HepG2 (cell line): ENCODE results near the gene ATG2A. TPM values are rescaled to one million over a fixed set of nuclear protein-coding genes. Genes with fewer than 3 reads are reported as not detected.

Source experiments
- ADNP ChIP-seq: sonication (generic); formaldehyde crosslinking; IDR thresholded peaks from 2 replicates; pipeline ENCODE4 v1.4.0; 2020; ENCODE audit warnings: missing genetic modification reagents
- CSRNP2 ChIP-seq: sonication (generic); formaldehyde crosslinking; conservative IDR thresholded peaks from 2 replicates; pipeline ENCODE4 v1.8.0; 2022; ENCODE audit warnings: low read depth, missing genetic modification reagents
- DRAP1 ChIP-seq: IDR thresholded peaks from 2 replicates; pipeline ENCODE4 v1.6.1; 2016; ENCODE audit warnings: missing genetic modification reagents, missing compliant biosample characterization
- FOXM1 ChIP-seq: sonication (generic); formaldehyde crosslinking; IDR thresholded peaks from 2 replicates; pipeline ENCODE4 v1.5.0; 2020; ENCODE audit warnings: missing genetic modification reagents
- GABPB1 ChIP-seq: IDR thresholded peaks from 2 replicates; pipeline ENCODE4 v1.6.1; 2016; ENCODE audit warnings: mild to moderate bottlenecking, missing genetic modification reagents, moderate library complexity, missing compliant biosample characterization
- GLI4 ChIP-seq: sonication (generic); formaldehyde crosslinking; IDR thresholded peaks from 2 replicates; pipeline ENCODE4 v1.5.1; 2020; ENCODE audit warnings: missing genetic modification reagents, mild to moderate bottlenecking, moderate library complexity, borderline replicate concordance
- KDM3A ChIP-seq: IDR thresholded peaks from 2 replicates; pipeline ENCODE4 v1.6.1; 2018; ENCODE audit warnings: low read depth, missing compliant biosample characterization
- MAFK ChIP-seq, 2 experiments: IDR thresholded peaks in 1 of 2; conservative IDR thresholded peaks in 1 of 2; 2 replicates each; pipeline ENCODE4 v1.6.1; 2011; ENCODE audit warnings: improper control_type of control experiment in 2 of 2, low read length in 2 of 2
- NFE2 ChIP-seq: sonication (generic); formaldehyde crosslinking; IDR thresholded peaks from 2 replicates; pipeline ENCODE4 v1.4.0; 2020; ENCODE audit warnings: missing genetic modification reagents
- NR0B2 ChIP-seq: sonication (generic); formaldehyde crosslinking; IDR thresholded peaks from 2 replicates; pipeline ENCODE4 v1.4.0; 2020; ENCODE audit warnings: mild to moderate bottlenecking, missing genetic modification reagents
- SNAI1 ChIP-seq: sonication (generic); formaldehyde crosslinking; IDR thresholded peaks from 2 replicates; pipeline ENCODE4 v1.5.0; 2020; ENCODE audit warnings: mild to moderate bottlenecking, missing genetic modification reagents, borderline replicate concordance
- SRF ChIP-seq: IDR thresholded peaks from 2 replicates; pipeline ENCODE4 v1.6.1; 2011; ENCODE audit warnings: mild to moderate bottlenecking, low read depth, low read length, moderate library complexity
- SYNCRIP ChIP-seq: fragments of 200-400 bp; formaldehyde crosslinking; IDR thresholded peaks from 2 replicates; pipeline ENCODE4 v1.6.1; 2018; ENCODE audit warnings: mild to moderate bottlenecking, low read depth, low read length; ENCODE audit not compliant: insufficient read depth
- TOPORS ChIP-seq: sonication (generic); formaldehyde crosslinking; IDR thresholded peaks from 2 replicates; pipeline ENCODE4 v1.8.0; 2023; ENCODE audit warnings: mild to moderate bottlenecking, missing genetic modification reagents
- ZBTB3 ChIP-seq: sonication (generic); formaldehyde crosslinking; IDR thresholded peaks from 2 replicates; pipeline ENCODE4 v1.4.0; 2020; ENCODE audit warnings: low read depth, mild to moderate bottlenecking, moderate library complexity, missing genetic modification reagents, borderline replicate concordance
- ZNF333 ChIP-seq: sonication (generic); formaldehyde crosslinking; IDR thresholded peaks from 2 replicates; pipeline ENCODE4 v1.4.0; 2020; ENCODE audit warnings: mild to moderate bottlenecking, missing genetic modification reagents, borderline replicate concordance
- ZNF367 ChIP-seq: sonication (generic); formaldehyde crosslinking; IDR thresholded peaks from 2 replicates; pipeline ENCODE4 v1.4.0; 2020; ENCODE audit warnings: missing genetic modification reagents, borderline replicate concordance
- ZNF446 ChIP-seq: sonication (generic); formaldehyde crosslinking; IDR thresholded peaks from 2 replicates; pipeline ENCODE4 v1.5.0; 2020; ENCODE audit warnings: mild to moderate bottlenecking, missing genetic modification reagents
- ZNF574 ChIP-seq: sonication (generic); formaldehyde crosslinking; IDR thresholded peaks from 2 replicates; pipeline ENCODE4 v1.4.0; 2020; ENCODE audit warnings: missing genetic modification reagents
- ZNF7 ChIP-seq: IDR thresholded peaks from 2 replicates; pipeline ENCODE4 v1.6.1; 2016; ENCODE audit warnings: missing biosample characterization, missing genetic modification reagents
- ZNF720 ChIP-seq: sonication (generic); formaldehyde crosslinking; IDR thresholded peaks from 2 replicates; pipeline ENCODE4 v1.4.0; 2020; ENCODE audit warnings: missing genetic modification reagents
- ZNF839 ChIP-seq: sonication (generic); formaldehyde crosslinking; IDR thresholded peaks from 2 replicates; pipeline ENCODE4 v1.4.0; 2020; ENCODE audit warnings: missing genetic modification reagents, mild to moderate bottlenecking, borderline replicate concordance
- ZSCAN5A ChIP-seq: sonication (generic); formaldehyde crosslinking; IDR thresholded peaks from 2 replicates; pipeline ENCODE4 v1.8.0; 2022; ENCODE audit warnings: mild to moderate bottlenecking, missing genetic modification reagents, borderline replicate concordance
- polyA plus RNA-seq, 8 experiments: library from polyadenylated mRNA; depleted of rRNA in 3 of 8; stranded (reverse) in 7 of 8; unstranded in 1 of 8; fragments of >200 nt; fragmentation: Illumina TruSeq in 4 of 8; extraction: Trizol in 4 of 8; gene quantifications; 2 replicates each; pipeline versions ENCODE4 v1.2.1 to v1.2.3, GENCODE V29; 2011 to 2016; ENCODE audit warnings: low read depth in 4 of 8, missing spikeins in 1 of 8, mixed read lengths in 1 of 8; ENCODE audit not compliant: insufficient read depth in 1 of 8
- total RNA-seq, 5 experiments: library from RNA; depleted of rRNA; stranded (reverse); fragments of >200 nt; fragmentation: Illumina TruSeq; extraction: Trizol; gene quantifications; 2 replicates each; pipeline ENCODE4 v1.2.3, GENCODE V29; 2016; ENCODE audit warnings: low read depth in 1 of 5

The ATG2A gene
- total and polyA plus RNA-seq, 2 of the 13 experiments (the other 11 are each of a cell fraction or from before 2014, with no cell fraction given) = 6.7 to 8.0 TPM

- peak; percentile 44; the same call in 1 of the 2 replicates for TF ChIP-seq NR0B2 (CRISPR knock-in tag)
- no peak for TF ChIP-seq SNAI1
- TF ChIP-seq ZNF333 = no peak
- TF ChIP-seq SYNCRIP = no peak
- TF ChIP-seq ZNF7 = no peak
- TF ChIP-seq ZNF839 (CRISPR knock-in tag) = no peak
- TF ChIP-seq TOPORS (CRISPR knock-in tag) = peak; percentile 82
- no peak for TF ChIP-seq ZBTB3 (CRISPR knock-in tag)
- TF ChIP-seq GABPB1 (CRISPR knock-in tag) = peak; percentile 75
- TF ChIP-seq KDM3A = peak; percentile 88
- TF ChIP-seq ZNF446 (CRISPR knock-in tag) = no peak
- TF ChIP-seq GLI4 (CRISPR knock-in tag) = peak; percentile 81; the same call in 1 of the 2 replicates
- peak; percentile 85; the same call in 1 of the 2 replicates for TF ChIP-seq ZSCAN5A (CRISPR knock-in tag)
- TF ChIP-seq ZNF720 (CRISPR knock-in tag) = no peak; the same call in 1 of the 2 replicates
- peak; percentile 42; the same call in 1 of the 2 replicates for TF ChIP-seq DRAP1
- 0 out of 2 replicates have a peak, but pooled peaks have one; percentile 70 for TF ChIP-seq ADNP
- TF ChIP-seq FOXM1 = no peak
- TF ChIP-seq ZNF367 (CRISPR knock-in tag) = no peak
- 0 out of 2 replicates have a peak, but pooled peaks have one; percentile 6 for TF ChIP-seq SRF
- no peak for TF ChIP-seq CSRNP2 (CRISPR knock-in tag)
- TF ChIP-seq ZNF574 (CRISPR knock-in tag) = peak; percentile 77
- no peak for TF ChIP-seq MAFK (conservative IDR thresholded peaks at IDR 0.05 in 1 of 2, IDR thresholded peaks at IDR 0.05 in 1 of 2; ENCODE audit: low read length in 2 of 2)
- no peak for TF ChIP-seq NFE2 (CRISPR knock-in tag)
Measured at GRCh38 chr11:64894070-64894811, 22.8 kb downstream of the ATG2A start (continued).
